ENCODE measurements around the gene ANGEL1.
A peak's percentile ranks its signal among the peaks of the same experiment; 100 is the strongest.

Gene ANGEL1

GRCh38 chr14:76782115-76782884 is 30.4 kb downstream of the ANGEL1 start:
- in situ Hi-C loops (cut with HindIII; ENCODE audit: low pct_ligation_motif_present, low pct_unique_long_range_greater_than_20kb, low sequenced_read_pairs) = no loop called here
- DNase-seq = no peak

GRCh38 chr14:76781648-76782051 is 31.0 kb downstream of the ANGEL1 start:
- no peak for DNase-seq
- in situ Hi-C loops (cut with HindIII; ENCODE audit: low pct_ligation_motif_present, low pct_unique_long_range_greater_than_20kb, low sequenced_read_pairs) = no loop called here

GRCh38 chr14:76780875-76781647 is 31.6 kb downstream of the ANGEL1 start:
- DNase-seq = no peak
- in situ Hi-C loops (cut with HindIII; ENCODE audit: low pct_ligation_motif_present, low pct_unique_long_range_greater_than_20kb, low sequenced_read_pairs) = no loop called here

GRCh38 chr14:76780360-76780759 is 32.3 kb downstream of the ANGEL1 start:
- no peak for DNase-seq
- in situ Hi-C loops (cut with HindIII; ENCODE audit: low pct_ligation_motif_present, low pct_unique_long_range_greater_than_20kb, low sequenced_read_pairs) = no loop called here

GRCh38 chr14:76780058-76780345 is 32.7 kb downstream of the ANGEL1 start:
- no peak for DNase-seq
- in situ Hi-C loops (cut with HindIII; ENCODE audit: low pct_ligation_motif_present, low pct_unique_long_range_greater_than_20kb, low sequenced_read_pairs) = no loop called here

GRCh38 chr14:76779221-76780057 is 33.2 kb downstream of the ANGEL1 start:
- no peak for DNase-seq
- in situ Hi-C loops (cut with HindIII; ENCODE audit: low pct_ligation_motif_present, low pct_unique_long_range_greater_than_20kb, low sequenced_read_pairs) = no loop called here

GRCh38 chr14:76778546-76779215 is 34.0 kb downstream of the ANGEL1 start:
- in situ Hi-C loops (cut with HindIII; ENCODE audit: low pct_ligation_motif_present, low pct_unique_long_range_greater_than_20kb, low sequenced_read_pairs) = no loop called here
- DNase-seq = no peak

GRCh38 chr14:76777721-76778120 is 35.0 kb downstream of the ANGEL1 start:
- in situ Hi-C loops (cut with HindIII; ENCODE audit: low pct_ligation_motif_present, low pct_unique_long_range_greater_than_20kb, low sequenced_read_pairs) = no loop called here
- no peak for DNase-seq

- in situ Hi-C loops (cut with HindIII; ENCODE audit: low pct_ligation_motif_present, low pct_unique_long_range_greater_than_20kb, low sequenced_read_pairs) = no loop called here
- DNase-seq = no peak
Measured at GRCh38 chr14:76776428-76777251, 36.0 kb downstream of the ANGEL1 start.

GRCh38 chr14:76775695-76776427 is 36.8 kb downstream of the ANGEL1 start:
- in situ Hi-C loops (cut with HindIII; ENCODE audit: low pct_ligation_motif_present, low pct_unique_long_range_greater_than_20kb, low sequenced_read_pairs) = no loop called here
- no peak for DNase-seq

GRCh38 chr14:76774821-76775694 is 37.6 kb downstream of the ANGEL1 start:
- in situ Hi-C loops (cut with HindIII; ENCODE audit: low pct_ligation_motif_present, low pct_unique_long_range_greater_than_20kb, low sequenced_read_pairs) = no loop called here

GRCh38 chr14:76773956-76774820 is 38.5 kb downstream of the ANGEL1 start:
- no peak for DNase-seq
- in situ Hi-C loops (cut with HindIII; ENCODE audit: low pct_ligation_motif_present, low pct_unique_long_range_greater_than_20kb, low sequenced_read_pairs) = no loop called here

More at GRCh38 chr14:76774821-76775694, 37.6 kb downstream of the ANGEL1 start:
- no peak for DNase-seq

- DNase-seq = peak; percentile 44
- in situ Hi-C loops (cut with HindIII; ENCODE audit: low pct_ligation_motif_present, low pct_unique_long_range_greater_than_20kb, low sequenced_read_pairs) = no loop called here
Measured at GRCh38 chr14:76773188-76773885, 39.3 kb downstream of the ANGEL1 start.

GRCh38 chr14:76772300-76773187 is 40.1 kb downstream of the ANGEL1 start:
- DNase-seq = no peak
- in situ Hi-C loops (cut with HindIII; ENCODE audit: low pct_ligation_motif_present, low pct_unique_long_range_greater_than_20kb, low sequenced_read_pairs) = no loop called here
